PC-3 (cell line): Measurements from ENCODE around the gene MRPS27.

ENCODE experiments used
- CTCF ChIP-seq: fragments of 300-600 bp; sonication (generic); conservative IDR thresholded peaks from 2 replicates; pipeline ENCODE4 v1.5.1; 2017; ENCODE audit warnings: antibody characterized with exemption, low read depth, mild to moderate bottlenecking, low read length
- EZH2 ChIP-seq: fragments of 300-600 bp; sonication (generic); IDR thresholded peaks from one replicate; pipeline ENCODE4 v1.6.1; 2017; ENCODE audit warnings: antibody characterized with exemption, mild to moderate bottlenecking, low read length; ENCODE audit not compliant: unreplicated experiment
- EZH2phosphoT487 ChIP-seq: fragments of 300-600 bp; sonication (generic); IDR thresholded peaks from 2 replicates; pipeline ENCODE4 v1.6.1; 2018; ENCODE audit warnings: mild to moderate bottlenecking, antibody characterized with exemption, low read length, borderline replicate concordance

GRCh38 chr5:72243706-72244105, 76.3 kb downstream of the MRPS27 start:
- TF ChIP-seq CTCF: no peak
- TF ChIP-seq EZH2: no peak
- no peak for TF ChIP-seq EZH2phosphoT487
